GM19035 (cell line): ENCODE results near the gene CATSPERD.

Experiments
- ATAC-seq: cut with Tn5 transposase; IDR thresholded peaks from one replicate; pipeline ENCODE4 v1.9.1; 2021; ENCODE audit not compliant: unreplicated experiment

CATSPERD gene

GRCh38 chr19:5823579-5824281 lies 103.3 kb downstream of the CATSPERD start:
- ATAC-seq: no peak

- no peak for ATAC-seq
Measured at GRCh38 chr19:5824751-5825150, 104.3 kb downstream of the CATSPERD start.

GRCh38 chr19:5825178-5825577 lies 104.7 kb downstream of the CATSPERD start:
- ATAC-seq: no peak

- ATAC-seq: no peak
Measured at GRCh38 chr19:5826531-5827341, 106.3 kb downstream of the CATSPERD start.

GRCh38 chr19:5827342-5827890 lies 107.0 kb downstream of the CATSPERD start:
- ATAC-seq: no peak

- ATAC-seq: peak; percentile 71
Measured at GRCh38 chr19:5827891-5828660, 107.6 kb downstream of the CATSPERD start.
